HG03469 (cell line): ENCODE data around the gene PRRC2C.
"Not testable (repeated sequence)": the region's sequence is repeated elsewhere in the genome, so short reads cannot be mapped to it uniquely, and the experiment has no call there.

Experiments
- ATAC-seq: cut with Tn5 transposase; IDR thresholded peaks from one replicate; pipeline ENCODE4 v1.9.1; 2021; ENCODE audit warnings: mild to moderate bottlenecking, moderate library complexity, moderate number of reproducible peaks; ENCODE audit not compliant: unreplicated experiment

PRRC2C gene

GRCh38 chr1:171581766-171582165 is 96.4 kb downstream of the PRRC2C start:
- no peak for ATAC-seq

- no peak for ATAC-seq
Measured at GRCh38 chr1:171582589-171582988, 97.3 kb downstream of the PRRC2C start.

- ATAC-seq: no peak
Measured at GRCh38 chr1:171583591-171584201, 98.4 kb downstream of the PRRC2C start.

- no peak for ATAC-seq
Measured at GRCh38 chr1:171585715-171586114, 100.4 kb downstream of the PRRC2C start.

- ATAC-seq: no peak
Measured at GRCh38 chr1:171588230-171588629, 102.9 kb downstream of the PRRC2C start.

GRCh38 chr1:171590022-171590421 is 104.7 kb downstream of the PRRC2C start:
- ATAC-seq: no peak

GRCh38 chr1:171595324-171595723 is 110.0 kb downstream of the PRRC2C start:
- ATAC-seq: no peak

GRCh38 chr1:171596119-171596518 is 110.8 kb downstream of the PRRC2C start:
- no peak for ATAC-seq

GRCh38 chr1:171596705-171597104 is 111.4 kb downstream of the PRRC2C start:
- no peak for ATAC-seq

GRCh38 chr1:171597203-171597602 is 111.9 kb downstream of the PRRC2C start:
- no peak for ATAC-seq

GRCh38 chr1:171600310-171600709 is 115.0 kb downstream of the PRRC2C start:
- ATAC-seq: not testable (repeated sequence)

- ATAC-seq: no peak
Measured at GRCh38 chr1:171600862-171601261, 115.5 kb downstream of the PRRC2C start.

- ATAC-seq: not testable (repeated sequence)
Measured at GRCh38 chr1:171603042-171603441, 117.7 kb downstream of the PRRC2C start.

- ATAC-seq: no peak
Measured at GRCh38 chr1:171606402-171606941, 121.1 kb downstream of the PRRC2C start.

GRCh38 chr1:171610385-171610784 is 125.1 kb downstream of the PRRC2C start:
- ATAC-seq: no peak

GRCh38 chr1:171611306-171611705 is 126.0 kb downstream of the PRRC2C start:
- no peak for ATAC-seq

- ATAC-seq: no peak
Measured at GRCh38 chr1:171613282-171613681, 128.0 kb downstream of the PRRC2C start.

GRCh38 chr1:171615122-171615906 is 130.0 kb downstream of the PRRC2C start:
- not testable (repeated sequence) for ATAC-seq

GRCh38 chr1:171616586-171616985 is 131.3 kb downstream of the PRRC2C start:
- ATAC-seq: no peak

- no peak for ATAC-seq
Measured at GRCh38 chr1:171622152-171622462, 136.8 kb downstream of the PRRC2C start, which contains the start of gene MYOCOS. MYOCOS (plus strand) TSS chr1:171622243; CDS start chr1:171623884, 1,641 bp downstream.

GRCh38 chr1:171623651-171624331 is 138.5 kb downstream of the PRRC2C start:
- no peak for ATAC-seq

- ATAC-seq: no peak
Measured at GRCh38 chr1:171625225-171625624, 139.9 kb downstream of the PRRC2C start.
